Smooth muscle cell (in vitro differentiated cells): ENCODE results near the gene LRMDA. TPM values are rescaled to one million over a fixed set of nuclear protein-coding genes. Genes with fewer than 3 reads are reported as not detected.

Experiments used
- DNase-seq: peaks from one replicate; lab custom pipeline; 2025; ENCODE audit not compliant: unreplicated experiment; lab: John Stamatoyannopoulos, UW
- H2AFZ ChIP-seq: fragments of 200-600 bp; sonication (generic); 2 replicates; pipeline ENCODE4 v1.6.0; 2016; ENCODE audit warnings: antibody characterized with exemption, low read depth, mild to moderate bottlenecking
- H3F3A ChIP-seq: fragments of 200-600 bp; sonication (generic); 2 replicates; pipeline ENCODE4 v1.6.0; 2017; ENCODE audit warnings: antibody characterized with exemption, low read depth
- H3K27ac ChIP-seq: fragments of 200-600 bp; sonication (generic); 2 replicates; pipeline ENCODE4 v1.5.1; 2016; ENCODE audit warnings: low read depth, mild to moderate bottlenecking
- H3K27me3 ChIP-seq: fragments of 200-600 bp; sonication (generic); 2 replicates; pipeline ENCODE4 v1.6.1; 2016; ENCODE audit warnings: low read depth, mild to moderate bottlenecking
- H3K36me3 ChIP-seq: fragments of 200-600 bp; sonication (generic); 2 replicates; pipeline ENCODE4 v1.5.1; 2016; ENCODE audit warnings: low read depth
- H3K4me1 ChIP-seq: fragments of 200-600 bp; sonication (generic); 2 replicates; pipeline ENCODE4 v1.5.1; 2016; ENCODE audit warnings: low read depth
- H3K4me2 ChIP-seq: fragments of 200-600 bp; sonication (generic); 2 replicates; pipeline ENCODE4 v1.6.0; 2016; ENCODE audit warnings: mild to moderate bottlenecking
- H3K4me3 ChIP-seq: fragments of 200-600 bp; sonication (generic); 2 replicates; pipeline ENCODE4 v1.5.1; 2016; ENCODE audit warnings: mild to moderate bottlenecking
- H3K79me2 ChIP-seq: fragments of 200-600 bp; sonication (generic); 2 replicates; pipeline ENCODE4 v1.6.0; 2016; ENCODE audit warnings: low read depth, mild to moderate bottlenecking
- H3K9ac ChIP-seq: fragments of 200-600 bp; sonication (generic); 2 replicates; pipeline ENCODE4 v1.6.0; 2016; ENCODE audit warnings: low read depth
- H3K9me3 ChIP-seq: fragments of 200-600 bp; sonication (generic); replicated peaks from 2 replicates; pipeline ENCODE4 v1.5.1; 2016; ENCODE audit warnings: low read depth
- H4K20me1 ChIP-seq: fragments of 200-600 bp; sonication (generic); 2 replicates; pipeline ENCODE4 v1.6.0; 2016; ENCODE audit warnings: low read depth
- WGBS: methylation state at CpG from one replicate; pipeline ENCODE4 v1.1.7; 2016; ENCODE audit warnings: low lambda C conversion rate; 5-methylcytosine and 5-hydroxymethylcytosine counted together
- polyA plus RNA-seq: library from polyadenylated mRNA; unstranded; fragments of >200 nt; fragmentation: Nextera tagmentation; extraction: Ambion mirVana; gene quantifications from 2 replicates; pipeline ENCODE4 v1.2.1, GENCODE V29; 2016
- total RNA-seq: library from RNA; depleted of rRNA; stranded (reverse); fragments of >200 nt; gene quantifications from 2 replicates; pipeline ENCODE4 v1.2.3, GENCODE V29; 2014
- TF ChIP-seq, protein P1 (sequence below): fragments of 200-600 bp; sonication (generic); IDR thresholded peaks from 2 replicates; pipeline ENCODE4 v1.5.1; 2017; ENCODE audit warnings: borderline replicate concordance, mild to moderate bottlenecking, antibody characterized with exemption; ENCODE audit not compliant: insufficient read depth, poor library complexity, severe bottlenecking

LRMDA gene
- total and polyA plus RNA-seq, 2 experiments from 2014 or later: 1.5 to 1.6 TPM

DNA sequence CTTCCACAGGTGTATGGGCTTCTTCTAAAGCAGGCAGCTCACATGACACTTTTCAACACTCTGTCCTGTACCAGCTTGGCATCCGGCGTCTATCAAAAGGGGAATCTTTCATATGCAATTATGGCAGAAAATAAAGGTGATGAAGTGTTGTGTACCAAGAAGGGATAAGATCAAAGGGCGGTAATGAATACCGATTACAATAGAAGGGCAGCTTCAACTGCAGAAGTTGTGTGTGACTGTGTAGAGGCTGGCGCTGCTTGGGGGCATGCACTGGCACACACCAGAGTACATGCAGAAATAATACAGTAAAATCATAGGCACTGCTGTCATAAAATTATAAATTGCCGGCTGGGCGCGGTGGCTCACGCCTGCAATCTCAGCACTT, 744.7 kb downstream of the LRMDA start:
- H3F3A ChIP-seq: no peaks in the 10 kb centered on the region
- no peak overlapping the region for H3K27ac ChIP-seq
- DNase-seq: no peak
- no peaks in the 10 kb centered on the region for H3K36me3 ChIP-seq
- H3K4me3 ChIP-seq: no peak overlapping the region
- TF ChIP-seq, protein P1, sequence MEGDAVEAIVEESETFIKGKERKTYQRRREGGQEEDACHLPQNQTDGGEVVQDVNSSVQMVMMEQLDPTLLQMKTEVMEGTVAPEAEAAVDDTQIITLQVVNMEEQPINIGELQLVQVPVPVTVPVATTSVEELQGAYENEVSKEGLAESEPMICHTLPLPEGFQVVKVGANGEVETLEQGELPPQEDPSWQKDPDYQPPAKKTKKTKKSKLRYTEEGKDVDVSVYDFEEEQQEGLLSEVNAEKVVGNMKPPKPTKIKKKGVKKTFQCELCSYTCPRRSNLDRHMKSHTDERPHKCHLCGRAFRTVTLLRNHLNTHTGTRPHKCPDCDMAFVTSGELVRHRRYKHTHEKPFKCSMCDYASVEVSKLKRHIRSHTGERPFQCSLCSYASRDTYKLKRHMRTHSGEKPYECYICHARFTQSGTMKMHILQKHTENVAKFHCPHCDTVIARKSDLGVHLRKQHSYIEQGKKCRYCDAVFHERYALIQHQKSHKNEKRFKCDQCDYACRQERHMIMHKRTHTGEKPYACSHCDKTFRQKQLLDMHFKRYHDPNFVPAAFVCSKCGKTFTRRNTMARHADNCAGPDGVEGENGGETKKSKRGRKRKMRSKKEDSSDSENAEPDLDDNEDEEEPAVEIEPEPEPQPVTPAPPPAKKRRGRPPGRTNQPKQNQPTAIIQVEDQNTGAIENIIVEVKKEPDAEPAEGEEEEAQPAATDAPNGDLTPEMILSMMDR: no peak
- H3K27me3 ChIP-seq: no peaks in the 10 kb centered on the region
- no peaks in the 10 kb centered on the region for H3K79me2 ChIP-seq
- H3K4me2 ChIP-seq: no peak overlapping the region
- H4K20me1 ChIP-seq: no peaks in the 10 kb centered on the region
- H3K4me1 ChIP-seq: no peaks in the 10 kb centered on the region
- no peaks in the 10 kb centered on the region for H3K9me3 ChIP-seq
- 98% methylated on average over 9 of the region's 9 CpGs for WGBS
- no peak overlapping the region for H2AFZ ChIP-seq
- no peak overlapping the region for H3K9ac ChIP-seq

- H3F3A ChIP-seq: no peaks in the 10 kb centered on the region
- no peaks in the 10 kb centered on the region for H3K79me2 ChIP-seq
- no peaks in the 10 kb centered on the region for H3K36me3 ChIP-seq
- H4K20me1 ChIP-seq: no peaks in the 10 kb centered on the region
- TF ChIP-seq, protein P1: no peak
- no peak overlapping the region for H3K9ac ChIP-seq
- H3K4me2 ChIP-seq: no peak overlapping the region
- no peak overlapping the region for H2AFZ ChIP-seq
- no peaks in the 10 kb centered on the region for H3K4me1 ChIP-seq
- H3K9me3 ChIP-seq: no peaks in the 10 kb centered on the region
- DNase-seq: no peak
- no peak overlapping the region for H3K4me3 ChIP-seq
- H3K27ac ChIP-seq: no peak overlapping the region
- 82% methylated on average over 2 of the region's 2 CpGs for WGBS
- no peaks in the 10 kb centered on the region for H3K27me3 ChIP-seq
Measured at GRCh38 chr10:76177936-76178335, 746.5 kb downstream of the LRMDA start.

DNA sequence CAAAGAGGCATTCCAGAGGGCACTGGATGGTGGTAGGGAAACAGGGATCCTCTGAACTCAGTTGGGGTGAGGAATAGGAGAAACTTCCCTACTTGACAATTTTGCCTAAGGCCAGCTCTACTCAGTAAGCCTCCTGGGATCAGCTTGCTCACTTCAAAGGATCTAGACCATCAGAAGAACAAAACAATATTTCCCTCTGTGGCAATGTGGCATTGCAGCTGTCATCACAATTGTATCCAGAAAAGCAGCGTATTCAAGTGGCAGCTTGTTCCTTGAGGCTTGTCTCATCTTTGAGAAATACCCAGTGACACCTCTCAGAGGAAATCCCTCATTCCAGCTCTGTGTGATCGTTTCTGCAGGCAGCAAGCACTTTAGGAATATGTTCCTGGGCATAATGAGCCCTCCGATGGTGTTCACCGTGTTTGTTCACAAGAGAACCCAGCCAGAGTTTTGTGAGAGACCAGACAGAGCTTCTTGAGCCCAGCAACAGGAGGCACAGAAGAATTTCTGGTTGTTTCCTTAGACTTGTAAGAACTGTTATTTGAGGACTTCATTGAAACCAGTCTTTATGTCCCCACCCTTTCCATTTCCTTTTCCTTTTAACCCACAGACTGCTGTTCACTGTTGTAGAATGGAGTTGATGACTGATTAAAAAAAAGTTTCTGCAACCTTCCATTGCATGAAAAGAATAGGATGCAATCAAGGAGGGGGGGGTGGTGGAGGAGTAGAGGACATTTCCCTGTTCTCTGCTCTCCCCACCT, 747.3 kb downstream of the LRMDA start:
- Histone ChIP-seq H3K9me3 (no peaks in the 10 kb centered on the region), H4K20me1 (no peaks in the 10 kb centered on the region), H3K36me3 (no peaks in the 10 kb centered on the region), H3K4me3 (no peak overlapping the region), H3K79me2 (no peaks in the 10 kb centered on the region), H3F3A (no peaks in the 10 kb centered on the region), H3K27me3 (no peaks in the 10 kb centered on the region), H3K9ac (no peak overlapping the region), H3K4me1 (no peaks in the 10 kb centered on the region), H3K27ac (no peak overlapping the region), H3K4me2 (no peak overlapping the region), H2AFZ (no peak overlapping the region)
- TF ChIP-seq, protein P1: no peak
- DNase-seq: no peak
- WGBS: 43% methylated on average over 4 of the region's 4 CpGs

GRCh38 chr10:76179806-76180205, 748.4 kb downstream of the LRMDA start:
- no peaks in the 10 kb centered on the region for H3K36me3 ChIP-seq
- no peaks in the 10 kb centered on the region for H3K79me2 ChIP-seq
- H3K9ac ChIP-seq: no peak overlapping the region
- H3K4me2 ChIP-seq: no peak overlapping the region
- H2AFZ ChIP-seq: no peak overlapping the region
- no peaks in the 10 kb centered on the region for H4K20me1 ChIP-seq
- H3K4me1 ChIP-seq: no peaks in the 10 kb centered on the region
- H3F3A ChIP-seq: no peaks in the 10 kb centered on the region
- H3K4me3 ChIP-seq: no peak overlapping the region
- H3K27ac ChIP-seq: no peak overlapping the region
- TF ChIP-seq, protein P1: no peak
- WGBS: 97% methylated on average over 5 of the region's 5 CpGs
- DNase-seq: no peak
- H3K9me3 ChIP-seq: no peaks in the 10 kb centered on the region
- no peaks in the 10 kb centered on the region for H3K27me3 ChIP-seq
